GM13977 (cell line): ENCODE results near the gene BOLL.
A peak's percentile ranks its signal among the peaks of the same experiment; 100 is the strongest.
"Not testable (repeated sequence)": the region's sequence is repeated elsewhere in the genome, so short reads cannot be mapped to it uniquely, and the experiment has no call there.

Experiments used
- DNase-seq: peaks from one replicate; pipeline ENCODE4 v3.0.0; 2012; ENCODE audit warnings: low spot score
- in situ Hi-C: fragments of 300-500 bp; cut with MboI; formaldehyde crosslinking; loops from one replicate; pipeline ENCODE4 v1.12.0; 2022; ENCODE audit warnings: low sequenced_read_pairs, low pct_unique_long_range_greater_than_20kb, mixed read lengths, inconsistent platforms; ENCODE audit not compliant: unreplicated experiment
- TF ChIP-seq, protein P1 (sequence below): IDR thresholded peaks from 2 replicates; pipeline ENCODE4 v1.5.1; 2012; ENCODE audit warnings: mild to moderate bottlenecking, control low read depth; ENCODE audit not compliant: insufficient read depth; ENCODE audit errors: extremely low read depth, missing control alignments

Gene BOLL

DNA sequence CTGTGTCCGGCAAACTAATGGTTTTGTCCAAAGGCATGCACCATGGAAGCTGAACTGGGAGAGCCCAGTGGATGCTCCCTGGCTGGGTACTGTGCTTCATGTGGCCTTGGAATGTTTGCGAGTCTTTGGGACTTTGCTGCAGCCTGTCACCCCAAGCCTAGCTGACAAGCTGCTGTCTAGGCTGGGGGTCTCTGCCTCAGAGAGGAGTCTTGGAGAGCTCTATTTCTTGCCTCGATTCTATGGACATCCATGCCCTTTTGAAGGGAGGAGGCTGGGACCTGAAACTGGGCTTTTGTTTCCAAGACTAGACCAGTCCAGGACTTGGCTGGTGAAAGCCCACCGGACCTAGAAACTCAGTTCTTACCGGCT, 78.3 kb downstream of the BOLL start:
- TF ChIP-seq, protein P1, sequence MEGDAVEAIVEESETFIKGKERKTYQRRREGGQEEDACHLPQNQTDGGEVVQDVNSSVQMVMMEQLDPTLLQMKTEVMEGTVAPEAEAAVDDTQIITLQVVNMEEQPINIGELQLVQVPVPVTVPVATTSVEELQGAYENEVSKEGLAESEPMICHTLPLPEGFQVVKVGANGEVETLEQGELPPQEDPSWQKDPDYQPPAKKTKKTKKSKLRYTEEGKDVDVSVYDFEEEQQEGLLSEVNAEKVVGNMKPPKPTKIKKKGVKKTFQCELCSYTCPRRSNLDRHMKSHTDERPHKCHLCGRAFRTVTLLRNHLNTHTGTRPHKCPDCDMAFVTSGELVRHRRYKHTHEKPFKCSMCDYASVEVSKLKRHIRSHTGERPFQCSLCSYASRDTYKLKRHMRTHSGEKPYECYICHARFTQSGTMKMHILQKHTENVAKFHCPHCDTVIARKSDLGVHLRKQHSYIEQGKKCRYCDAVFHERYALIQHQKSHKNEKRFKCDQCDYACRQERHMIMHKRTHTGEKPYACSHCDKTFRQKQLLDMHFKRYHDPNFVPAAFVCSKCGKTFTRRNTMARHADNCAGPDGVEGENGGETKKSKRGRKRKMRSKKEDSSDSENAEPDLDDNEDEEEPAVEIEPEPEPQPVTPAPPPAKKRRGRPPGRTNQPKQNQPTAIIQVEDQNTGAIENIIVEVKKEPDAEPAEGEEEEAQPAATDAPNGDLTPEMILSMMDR: no peak
- DNase-seq: no peak
- in situ Hi-C loops: no loop called here

- in situ Hi-C loops: no loop called here
- DNase-seq: no peak
- TF ChIP-seq, protein P1: peak; percentile 7
Measured at GRCh38 chr2:197705912-197706838, 78.9 kb downstream of the BOLL start.

DNA sequence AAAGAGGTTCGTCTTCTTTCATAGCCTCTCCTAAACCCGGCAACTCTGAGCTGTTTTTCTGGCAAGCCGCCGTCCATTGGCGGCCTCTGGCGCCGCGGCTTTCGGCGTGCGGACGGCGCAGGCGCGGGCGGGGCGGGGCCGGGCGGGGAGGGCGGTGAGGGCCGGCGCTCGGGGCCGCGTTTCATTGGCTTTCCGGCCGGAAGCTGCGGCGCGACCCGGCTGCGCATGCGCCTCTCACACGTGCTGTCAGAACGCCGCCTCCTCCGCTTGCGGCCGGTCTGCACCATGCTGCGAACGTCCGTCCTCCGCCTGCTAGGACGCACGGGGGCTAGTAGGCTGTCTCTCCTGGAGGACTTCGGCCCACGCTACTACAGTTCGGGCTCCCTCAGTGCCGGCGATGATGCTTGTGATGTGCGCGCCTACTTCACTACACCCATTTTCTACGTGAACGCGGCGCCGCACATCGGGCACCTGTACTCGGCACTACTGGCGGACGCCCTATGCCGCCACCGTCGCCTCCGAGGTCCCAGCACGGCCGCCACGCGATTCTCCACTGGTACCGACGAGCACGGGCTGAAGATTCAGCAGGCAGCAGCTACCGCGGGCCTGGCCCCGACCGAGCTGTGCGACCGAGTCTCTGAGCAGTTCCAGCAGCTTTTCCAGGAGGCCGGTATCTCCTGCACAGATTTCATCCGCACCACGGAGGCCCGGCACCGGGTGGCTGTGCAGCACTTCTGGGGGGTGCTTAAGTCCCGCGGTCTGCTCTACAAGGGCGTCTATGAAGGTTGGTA, 79.8 kb downstream of the BOLL start, which contains the start of gene MARS2:
Gene MARS2, plus strand, starts transcription at position 249 of the 791 bp plus-strand sequence. Its CDS starts 37 bp downstream, at position 286.
- TF ChIP-seq, protein P1: peak; percentile 8
- in situ Hi-C loops: no loop called here
- peak; percentile 94 for DNase-seq

GRCh38 chr2:197704434-197705120, 80.5 kb downstream of the BOLL start:
- TF ChIP-seq, protein P1: no peak
- no peak for DNase-seq
- in situ Hi-C loops: no loop called here

DNA sequence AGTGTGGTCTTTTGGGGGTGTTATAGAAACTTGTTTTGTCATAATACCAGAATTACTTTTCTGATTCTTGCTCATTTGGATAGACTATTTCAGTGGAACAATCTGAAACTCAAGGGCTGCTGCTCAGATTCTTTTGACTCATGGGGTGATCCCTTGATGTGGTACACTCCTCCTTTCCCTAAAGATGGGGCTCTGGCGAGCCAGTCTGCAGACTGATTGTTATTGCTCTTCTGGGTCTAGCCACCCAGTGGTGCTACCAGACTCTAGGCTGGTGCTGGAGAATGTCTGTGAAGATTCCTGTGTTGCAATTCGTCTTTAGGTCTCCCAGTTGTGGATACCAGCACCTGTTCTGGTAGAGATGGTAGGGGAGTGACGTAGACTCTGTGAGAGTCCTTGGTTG, 84.2 kb downstream of the BOLL start:
- TF ChIP-seq, protein P1: no peak
- DNase-seq: no peak
- in situ Hi-C loops: no loop called here

- in situ Hi-C loops, DNase-seq: not testable (repeated sequence)
Measured at GRCh38 chr2:197699724-197700123, 85.4 kb downstream of the BOLL start.

- DNase-seq, in situ Hi-C loops: not testable (repeated sequence)
Measured at GRCh38 chr2:197696571-197696970, 88.5 kb downstream of the BOLL start.

DNA sequence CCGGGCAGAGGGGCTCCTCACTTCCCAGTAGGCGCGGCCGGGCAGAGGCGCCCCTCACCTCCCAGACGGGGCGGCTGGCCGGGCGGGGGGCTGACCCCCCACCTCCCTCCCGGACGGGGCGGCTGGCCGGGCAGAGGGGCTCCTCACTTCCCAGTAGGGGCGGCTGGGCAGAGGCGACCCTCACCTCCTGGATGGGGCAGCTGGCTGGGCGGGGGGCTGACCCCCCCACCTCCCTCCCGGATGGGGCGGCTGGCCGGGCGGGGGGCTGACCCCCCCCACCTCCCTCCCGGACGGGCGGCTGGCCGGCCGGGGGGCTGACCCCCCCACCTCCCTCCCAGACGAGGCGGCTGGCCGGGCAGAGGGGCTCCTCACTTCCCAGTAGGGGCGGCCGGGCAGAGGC, 89.1 kb downstream of the BOLL start:
- in situ Hi-C loops, DNase-seq: not testable (repeated sequence)

DNA sequence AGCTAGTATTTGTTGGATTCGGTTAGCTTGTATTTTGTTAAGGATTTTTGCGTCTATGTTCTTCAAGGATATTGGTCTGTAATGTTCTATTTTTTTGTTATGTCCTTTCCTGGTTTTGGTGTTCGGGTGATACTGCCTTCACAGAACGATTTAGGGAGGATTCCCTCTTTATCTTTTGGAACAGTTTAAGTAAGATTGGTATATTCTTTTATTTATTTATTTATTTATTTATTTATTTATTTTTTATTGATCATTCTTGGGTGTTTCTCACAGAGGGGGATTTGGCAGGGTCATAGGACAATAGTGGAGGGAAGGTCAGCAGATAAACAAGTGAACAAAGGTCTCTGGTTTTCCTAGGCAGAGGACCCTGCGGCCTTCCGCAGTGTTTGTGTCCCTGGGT, 89.9 kb downstream of the BOLL start:
- in situ Hi-C loops, DNase-seq: not testable (repeated sequence)
